NT2/D1 (cell line): ENCODE measurements around the gene FBXL20.

Experiments
- YY1 ChIP-seq: IDR thresholded peaks from 2 replicates; pipeline ENCODE4 v1.6.1; 2011; ENCODE audit not compliant: insufficient read length, insufficient read depth
- ZNF274 ChIP-seq: IDR thresholded peaks from 2 replicates; pipeline ENCODE4 v1.6.1; 2011; ENCODE audit warnings: mild to moderate bottlenecking, low read depth, low read length

GRCh38 chr17:39283896-39284295 lies 117.5 kb downstream of the FBXL20 start:
- TF ChIP-seq ZNF274, result no peak
- TF ChIP-seq YY1, result no peak
